OCI-LY3 (cell line): ENCODE measurements around the gene PTGIS.

Experiments used
- H2AFZ ChIP-seq: fragments of 200-600, 300-600 bp; shearing (Covaris generic); 2 replicates; pipeline ENCODE4 v1.6.0; 2014; ENCODE audit warnings: antibody characterized with exemption, low read depth, low read length
- H3K27ac ChIP-seq: fragments of 200-600, 300-600 bp; sonication (generic); 2 replicates; pipeline ENCODE4 v1.5.1; 2014; ENCODE audit warnings: mild to moderate bottlenecking, low read length, moderate library complexity, mixed read lengths
- H3K27me3 ChIP-seq: fragments of 200-600, 300-600 bp; sonication (generic); 2 replicates; pipeline ENCODE4 v1.6.1; 2014; ENCODE audit warnings: low read depth, low read length, mixed read lengths
- H3K36me3 ChIP-seq: fragments of 200-600, 300-600 bp; sonication (generic); replicated peaks from 2 replicates; pipeline ENCODE3; 2014; ENCODE audit warnings: low read depth, low read length, mixed read lengths
- H3K4me1 ChIP-seq: fragments of 300-600, 200-600 bp; sonication (generic); 2 replicates; pipeline ENCODE4 v1.6.1; 2014; ENCODE audit warnings: low read length, mixed read lengths
- H3K4me2 ChIP-seq: fragments of 200-600, 300-600 bp; sonication (generic); 2 replicates; pipeline ENCODE4 v1.6.1; 2014; ENCODE audit warnings: low read length, mixed read lengths
- H3K4me3 ChIP-seq: fragments of 300-600, 200-600 bp; sonication (generic); 2 replicates; pipeline ENCODE4 v1.5.1; 2014; ENCODE audit warnings: antibody characterized with exemption, mild to moderate bottlenecking, low read length, moderate library complexity
- H3K79me2 ChIP-seq: fragments of 300-600, 200-600 bp; shearing (Covaris generic); 2 replicates; pipeline ENCODE4 v1.6.1; 2014; ENCODE audit warnings: mild to moderate bottlenecking, low read length, mixed read lengths
- H3K9ac ChIP-seq: fragments of 300-600, 200-600 bp; shearing (Covaris generic); 2 replicates; pipeline ENCODE4 v1.6.0; 2014; ENCODE audit warnings: mild to moderate bottlenecking, low read length, moderate library complexity
- H3K9me3 ChIP-seq: fragments of 200-600, 300-600 bp; shearing (Covaris generic); 2 replicates; pipeline ENCODE4 v1.6.1; 2014; ENCODE audit warnings: low read length, mixed read lengths; ENCODE audit not compliant: insufficient read depth
- H4K20me1 ChIP-seq: fragments of 200-600, 300-600 bp; sonication (generic); 2 replicates; pipeline ENCODE4 v1.6.1; 2016; ENCODE audit warnings: low read length, mixed read lengths; ENCODE audit not compliant: insufficient read depth
- EZH2phosphoT487 ChIP-seq: fragments of 200-600 bp; shearing (Covaris generic); IDR thresholded peaks from 2 replicates; pipeline ENCODE4 v1.6.1; 2018; ENCODE audit warnings: antibody characterized with exemption, mixed run types, low read depth
- TF ChIP-seq, protein P1 (sequence below): fragments of 200-600, 300-600 bp; sonication (generic); IDR thresholded peaks from 2 replicates; pipeline ENCODE4 v1.5.1; 2014; ENCODE audit warnings: antibody characterized with exemption, low read length, low read depth

PTGIS gene

DNA sequence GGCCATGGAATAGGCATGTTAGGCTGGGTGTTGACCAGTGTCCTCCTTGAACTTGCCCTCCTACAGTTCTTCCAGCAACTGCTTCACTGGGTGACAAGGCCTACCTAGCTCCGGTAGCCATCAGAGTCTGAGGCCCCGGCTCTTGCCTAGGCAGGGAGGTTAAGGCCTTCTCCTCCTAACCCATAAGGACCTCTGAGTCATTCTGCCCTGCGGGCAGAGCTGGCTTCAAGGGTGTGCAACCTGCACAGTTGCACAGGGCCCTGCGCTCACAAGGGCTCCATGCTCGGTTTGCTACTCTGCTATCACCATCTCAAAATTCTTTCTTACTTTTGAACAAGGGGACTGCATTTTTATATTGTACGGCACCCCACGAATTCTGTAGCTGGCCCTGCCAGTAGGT is 103.4 kb downstream of the PTGIS start:
- Histone ChIP-seq H3K27me3 (peaks cover 56% of the 10 kb centered on the region), H2AFZ (no peak overlapping the region), H3K79me2 (no peaks in the 10 kb centered on the region), H3K9ac (no peak overlapping the region), H3K4me2 (no peak overlapping the region), H3K9me3 (no peaks in the 10 kb centered on the region), H3K27ac (no peak overlapping the region), H3K36me3 (no peaks in the 10 kb centered on the region), H3K4me3 (no peak overlapping the region), H4K20me1 (no peaks in the 10 kb centered on the region), H3K4me1 (no peaks in the 10 kb centered on the region)
- TF ChIP-seq EZH2phosphoT487, result no peak
- TF ChIP-seq, protein P1, sequence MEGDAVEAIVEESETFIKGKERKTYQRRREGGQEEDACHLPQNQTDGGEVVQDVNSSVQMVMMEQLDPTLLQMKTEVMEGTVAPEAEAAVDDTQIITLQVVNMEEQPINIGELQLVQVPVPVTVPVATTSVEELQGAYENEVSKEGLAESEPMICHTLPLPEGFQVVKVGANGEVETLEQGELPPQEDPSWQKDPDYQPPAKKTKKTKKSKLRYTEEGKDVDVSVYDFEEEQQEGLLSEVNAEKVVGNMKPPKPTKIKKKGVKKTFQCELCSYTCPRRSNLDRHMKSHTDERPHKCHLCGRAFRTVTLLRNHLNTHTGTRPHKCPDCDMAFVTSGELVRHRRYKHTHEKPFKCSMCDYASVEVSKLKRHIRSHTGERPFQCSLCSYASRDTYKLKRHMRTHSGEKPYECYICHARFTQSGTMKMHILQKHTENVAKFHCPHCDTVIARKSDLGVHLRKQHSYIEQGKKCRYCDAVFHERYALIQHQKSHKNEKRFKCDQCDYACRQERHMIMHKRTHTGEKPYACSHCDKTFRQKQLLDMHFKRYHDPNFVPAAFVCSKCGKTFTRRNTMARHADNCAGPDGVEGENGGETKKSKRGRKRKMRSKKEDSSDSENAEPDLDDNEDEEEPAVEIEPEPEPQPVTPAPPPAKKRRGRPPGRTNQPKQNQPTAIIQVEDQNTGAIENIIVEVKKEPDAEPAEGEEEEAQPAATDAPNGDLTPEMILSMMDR, result no peak

DNA sequence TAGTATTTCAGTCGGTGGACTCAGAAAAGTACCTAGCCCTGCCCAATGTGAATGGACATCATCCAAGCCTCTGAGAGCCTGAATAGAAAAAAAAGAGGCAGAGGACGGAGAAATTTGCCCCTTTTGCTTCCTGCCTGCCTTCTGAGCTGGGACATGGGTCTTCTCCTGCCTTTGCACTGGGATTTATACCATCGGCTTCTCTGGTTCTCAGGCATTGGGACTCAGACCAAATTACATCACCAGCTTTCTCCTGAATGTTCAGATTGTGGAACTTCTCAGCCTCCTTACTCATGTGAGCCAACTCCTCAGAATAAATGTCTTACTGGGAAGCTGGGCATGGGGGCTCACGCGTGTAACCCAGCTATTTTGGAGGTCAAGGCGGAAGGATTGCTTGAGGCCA is 105.3 kb downstream of the PTGIS start:
- Histone ChIP-seq H3K9ac (no peak overlapping the region), H3K27ac (no peak overlapping the region), H3K36me3 (no peaks in the 10 kb centered on the region), H3K4me3 (no peak overlapping the region), H3K9me3 (no peaks in the 10 kb centered on the region), H2AFZ (no peak overlapping the region), H3K4me2 (no peak overlapping the region), H3K27me3 (peaks cover 59% of the 10 kb centered on the region), H3K4me1 (no peaks in the 10 kb centered on the region), H4K20me1 (no peaks in the 10 kb centered on the region), H3K79me2 (no peaks in the 10 kb centered on the region)
- no peak for TF ChIP-seq EZH2phosphoT487
- TF ChIP-seq, protein P1, result no peak

DNA sequence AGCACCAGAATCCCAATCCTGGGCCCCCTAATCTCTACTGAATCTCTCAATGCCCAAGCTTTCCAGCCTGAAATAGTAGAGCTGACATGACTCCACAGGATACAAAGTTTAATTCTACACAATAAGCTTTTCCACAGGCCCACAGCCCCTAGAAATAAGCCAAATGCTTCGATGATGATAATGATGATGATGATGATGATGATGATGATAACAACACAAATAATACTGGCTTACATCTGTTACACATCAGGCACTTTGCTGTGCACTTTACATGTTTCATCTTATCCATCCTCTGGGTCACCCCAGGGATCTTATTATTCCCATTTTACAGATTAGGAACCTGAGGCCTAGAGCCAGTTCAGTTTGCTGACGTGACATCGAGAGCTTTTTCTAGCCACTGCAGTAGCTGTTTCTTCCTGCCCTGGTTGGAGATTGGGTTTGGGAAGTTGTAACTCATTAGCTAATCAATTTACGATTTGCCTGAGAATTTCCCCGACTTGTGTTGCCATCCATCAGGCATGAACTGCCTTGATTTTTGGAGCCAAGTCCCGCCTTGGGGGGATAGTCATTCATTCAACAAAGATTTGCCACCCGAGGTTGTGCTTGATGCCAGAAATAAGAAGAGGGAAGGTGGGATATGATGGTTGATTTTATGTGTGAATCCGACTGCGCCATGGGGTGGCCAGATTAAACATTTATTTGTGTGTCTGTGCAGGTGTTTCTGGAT is 105.9 kb downstream of the PTGIS start:
- no peak overlapping the region for H3K4me3 ChIP-seq
- H3K27ac ChIP-seq, result no peak overlapping the region
- peaks cover 59% of the 10 kb centered on the region for H3K27me3 ChIP-seq
- H4K20me1 ChIP-seq, result no peaks in the 10 kb centered on the region
- no peaks in the 10 kb centered on the region for H3K36me3 ChIP-seq
- H3K9me3 ChIP-seq, result no peaks in the 10 kb centered on the region
- no peak overlapping the region for H3K4me2 ChIP-seq
- H3K79me2 ChIP-seq, result no peaks in the 10 kb centered on the region
- H3K9ac ChIP-seq, result no peak overlapping the region
- H2AFZ ChIP-seq, result no peak overlapping the region
- TF ChIP-seq, protein P1, result no peak
- no peak for TF ChIP-seq EZH2phosphoT487
- no peaks in the 10 kb centered on the region for H3K4me1 ChIP-seq

DNA sequence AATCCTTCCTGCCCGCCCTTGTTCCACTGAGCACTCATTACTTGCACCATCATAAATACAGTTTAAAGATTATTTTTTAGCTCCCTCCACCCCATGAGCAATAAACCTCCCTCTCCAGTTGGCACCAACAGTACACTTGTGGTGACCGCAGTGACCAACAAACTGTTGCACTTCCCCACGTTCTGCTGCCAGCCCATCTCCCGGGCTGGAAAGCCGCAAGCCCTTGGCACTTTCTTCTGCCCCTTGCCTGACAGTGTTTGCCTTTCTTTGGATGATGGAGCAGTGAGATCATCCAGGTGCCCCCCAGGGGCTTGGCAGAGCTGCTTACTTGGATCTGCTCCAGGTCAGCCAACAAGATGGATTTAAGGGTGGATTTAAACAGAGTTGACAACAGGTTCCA is 107.0 kb downstream of the PTGIS start:
- Histone ChIP-seq H3K4me3 (no peak overlapping the region), H3K36me3 (no peaks in the 10 kb centered on the region), H2AFZ (no peak overlapping the region), H3K4me1 (no peaks in the 10 kb centered on the region), H3K4me2 (no peak overlapping the region), H3K9me3 (no peaks in the 10 kb centered on the region), H3K27ac (no peak overlapping the region), H3K27me3 (peaks cover 68% of the 10 kb centered on the region), H3K9ac (no peak overlapping the region), H3K79me2 (no peaks in the 10 kb centered on the region), H4K20me1 (no peaks in the 10 kb centered on the region)
- TF ChIP-seq, protein P1, result no peak
- TF ChIP-seq EZH2phosphoT487, result no peak
